Neural crest cell (in vitro differentiated cells): ENCODE results near the gene VASP. TPM values are rescaled to one million over a fixed set of nuclear protein-coding genes. Genes with fewer than 3 reads are reported as not detected.

ENCODE experiments used
- DNase-seq: peaks from one replicate; pipeline ENCODE4 v3.0.0; 2021; ENCODE audit warnings: low read depth, mixed read lengths, low spot score
- H3K27ac Mint-ChIP-seq: one replicate; pipeline ENCODE4 v1.8.0; 2021; ENCODE audit warnings: mild to moderate bottlenecking, mixed read lengths; ENCODE audit not compliant: unreplicated experiment
- H3K27me3 Mint-ChIP-seq: 2 replicates; pipeline ENCODE4 v1.8.0; 2021; ENCODE audit warnings: low read depth, mild to moderate bottlenecking, mixed read lengths
- H3K36me3 Mint-ChIP-seq: 2 replicates; pipeline ENCODE4 v1.8.0; 2021; ENCODE audit warnings: low read depth, mild to moderate bottlenecking, mixed read lengths
- H3K4me1 Mint-ChIP-seq: 2 replicates; pipeline ENCODE4 v1.8.0; 2021; ENCODE audit warnings: mixed read lengths
- H3K4me3 Mint-ChIP-seq: one replicate; pipeline ENCODE4 v1.8.0; 2021; ENCODE audit warnings: mild to moderate bottlenecking, mixed read lengths
- H3K9me3 Mint-ChIP-seq: 2 replicates; pipeline ENCODE4 v1.8.0; 2021; ENCODE audit warnings: mixed read lengths
- total RNA-seq: library from RNA; stranded (reverse); gene quantifications from 2 replicates; pipeline ENCODE4 v1.2.1, GENCODE V29; 2021
- TF ChIP-seq, protein P1 (sequence below): fragments of 200-600 bp; sonication (generic); conservative IDR thresholded peaks from 2 replicates; pipeline ENCODE4 v1.5.0; 2021; ENCODE audit warnings: antibody characterized with exemption, mild to moderate bottlenecking

VASP gene
- total RNA-seq, 1 donor from 2014 or later, result 49.9 TPM

DNA sequence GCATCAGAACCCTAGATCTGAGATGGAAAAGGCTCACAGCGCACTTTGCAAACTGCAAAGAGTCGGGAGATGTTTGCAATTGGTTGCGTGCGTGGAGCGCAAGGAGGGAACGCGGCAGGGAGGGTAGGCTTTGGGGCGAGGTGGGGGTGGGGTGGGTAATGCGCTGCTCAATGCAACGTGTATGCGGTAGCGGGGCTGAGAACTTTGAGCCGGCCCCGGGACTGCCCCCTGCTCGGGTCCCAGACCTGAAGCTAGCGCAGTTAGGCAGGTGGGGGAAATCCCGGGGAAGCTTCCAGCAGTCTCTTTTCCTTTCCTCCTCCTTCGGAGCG is 38.5 kb upstream of the VASP start:
- H3K27me3 Mint-ChIP-seq, result peaks cover 46% of the 10 kb centered on the region
- TF ChIP-seq, protein P1, sequence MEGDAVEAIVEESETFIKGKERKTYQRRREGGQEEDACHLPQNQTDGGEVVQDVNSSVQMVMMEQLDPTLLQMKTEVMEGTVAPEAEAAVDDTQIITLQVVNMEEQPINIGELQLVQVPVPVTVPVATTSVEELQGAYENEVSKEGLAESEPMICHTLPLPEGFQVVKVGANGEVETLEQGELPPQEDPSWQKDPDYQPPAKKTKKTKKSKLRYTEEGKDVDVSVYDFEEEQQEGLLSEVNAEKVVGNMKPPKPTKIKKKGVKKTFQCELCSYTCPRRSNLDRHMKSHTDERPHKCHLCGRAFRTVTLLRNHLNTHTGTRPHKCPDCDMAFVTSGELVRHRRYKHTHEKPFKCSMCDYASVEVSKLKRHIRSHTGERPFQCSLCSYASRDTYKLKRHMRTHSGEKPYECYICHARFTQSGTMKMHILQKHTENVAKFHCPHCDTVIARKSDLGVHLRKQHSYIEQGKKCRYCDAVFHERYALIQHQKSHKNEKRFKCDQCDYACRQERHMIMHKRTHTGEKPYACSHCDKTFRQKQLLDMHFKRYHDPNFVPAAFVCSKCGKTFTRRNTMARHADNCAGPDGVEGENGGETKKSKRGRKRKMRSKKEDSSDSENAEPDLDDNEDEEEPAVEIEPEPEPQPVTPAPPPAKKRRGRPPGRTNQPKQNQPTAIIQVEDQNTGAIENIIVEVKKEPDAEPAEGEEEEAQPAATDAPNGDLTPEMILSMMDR, result no peak
- H3K27ac Mint-ChIP-seq, result peak overlapping the region; percentile 97
- H3K36me3 Mint-ChIP-seq, result no peaks in the 10 kb centered on the region
- peak overlapping the region; percentile 89 for H3K4me3 Mint-ChIP-seq
- H3K9me3 Mint-ChIP-seq, result no peaks in the 10 kb centered on the region
- DNase-seq, result no peak
- H3K4me1 Mint-ChIP-seq, result peaks cover 27% of the 10 kb centered on the region

DNA sequence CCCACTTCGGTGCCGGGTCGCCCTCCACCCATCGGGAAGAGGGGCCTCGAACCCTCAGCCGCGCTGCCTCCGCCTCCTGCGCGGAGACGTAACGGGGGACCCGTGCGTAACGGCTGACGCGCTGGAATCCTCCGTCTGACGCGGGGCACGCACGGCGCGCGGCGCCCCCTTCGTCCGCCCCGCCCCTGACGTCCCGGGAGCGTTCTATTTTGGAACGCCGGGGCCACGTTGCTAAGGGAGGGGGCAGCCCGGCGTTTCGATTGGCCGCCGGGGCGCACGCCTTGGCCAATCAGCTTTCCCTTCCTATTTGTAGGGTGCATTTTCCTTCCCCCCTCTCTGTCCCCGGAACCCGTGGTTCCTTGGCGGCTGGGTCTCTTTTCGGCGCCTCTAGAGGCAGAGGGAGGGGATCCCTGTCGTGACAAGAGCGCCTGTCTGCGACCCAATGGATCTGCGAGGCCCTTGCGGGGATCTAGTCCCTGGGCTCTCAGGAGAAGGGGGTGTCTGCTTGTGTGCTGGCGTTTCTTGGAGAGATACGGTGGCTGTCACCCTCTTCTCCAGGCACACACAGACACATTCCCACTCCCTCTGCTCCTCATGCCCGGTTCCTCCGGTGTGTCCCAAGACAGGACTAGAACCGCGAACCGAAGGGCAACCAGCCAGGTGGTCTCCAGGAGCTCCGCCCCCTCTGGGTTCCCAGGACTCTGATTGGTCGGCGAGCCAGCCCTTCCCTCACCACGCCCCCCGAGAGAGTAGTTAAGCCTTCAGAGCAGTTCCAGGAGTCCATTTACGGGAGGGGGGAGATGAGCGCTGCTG is 37.9 kb upstream of the VASP start:
- H3K27ac Mint-ChIP-seq, result peak overlapping the region; percentile 98
- H3K4me3 Mint-ChIP-seq, result peak overlapping the region; percentile 89

GRCh38 chr19:45469945-45470761 is 37.1 kb upstream of the VASP start:
- H3K4me3 Mint-ChIP-seq, result peak overlapping the region; percentile 89
- DNase-seq, result no peak
- no peaks in the 10 kb centered on the region for H3K36me3 Mint-ChIP-seq
- peak overlapping the region; percentile 98 for H3K27ac Mint-ChIP-seq
- peaks cover 27% of the 10 kb centered on the region for H3K4me1 Mint-ChIP-seq
- no peaks in the 10 kb centered on the region for H3K9me3 Mint-ChIP-seq
- TF ChIP-seq, protein P1, result no peak
- H3K27me3 Mint-ChIP-seq, result peaks cover 53% of the 10 kb centered on the region

More for the DNA sequence above, 37.9 kb upstream of the VASP start:
- H3K36me3 Mint-ChIP-seq, result no peaks in the 10 kb centered on the region
- H3K27me3 Mint-ChIP-seq, result peaks cover 51% of the 10 kb centered on the region
- peak; percentile 85 for DNase-seq
- TF ChIP-seq, protein P1, result no peak
- H3K4me1 Mint-ChIP-seq, result peaks cover 27% of the 10 kb centered on the region
- no peaks in the 10 kb centered on the region for H3K9me3 Mint-ChIP-seq

- H3K27me3 Mint-ChIP-seq, result peaks cover 59% of the 10 kb centered on the region
- TF ChIP-seq, protein P1, result no peak
- no peaks in the 10 kb centered on the region for H3K9me3 Mint-ChIP-seq
- DNase-seq, result no peak
- peaks cover 27% of the 10 kb centered on the region for H3K4me1 Mint-ChIP-seq
- peak overlapping the region; percentile 19 for H3K4me3 Mint-ChIP-seq
- no peaks in the 10 kb centered on the region for H3K36me3 Mint-ChIP-seq
- peak overlapping the region; percentile 27 for H3K27ac Mint-ChIP-seq
Observed at GRCh38 chr19:45470762-45471081, 36.6 kb upstream of the VASP start.

- peaks cover 27% of the 10 kb centered on the region for H3K4me1 Mint-ChIP-seq
- no peaks in the 10 kb centered on the region for H3K36me3 Mint-ChIP-seq
- TF ChIP-seq, protein P1, result no peak
- H3K4me3 Mint-ChIP-seq, result peak overlapping the region; percentile 80
- DNase-seq, result no peak
- no peak overlapping the region for H3K27ac Mint-ChIP-seq
- H3K9me3 Mint-ChIP-seq, result no peaks in the 10 kb centered on the region
- peaks cover 64% of the 10 kb centered on the region for H3K27me3 Mint-ChIP-seq
Observed at GRCh38 chr19:45471111-45471930, 36.0 kb upstream of the VASP start.
